Neural progenitor cell (in vitro differentiated cells): ENCODE data around the gene PLCB1.

Experiments
- CTCF ChIP-seq: fragments of 200-600 bp; sonication (generic); IDR thresholded peaks from 2 replicates; pipeline ENCODE4 v1.5.1; 2017; ENCODE audit warnings: antibody characterized with exemption, mild to moderate bottlenecking
- EZH2 ChIP-seq: fragments of 200-600 bp; sonication (generic); IDR thresholded peaks from 2 replicates; pipeline ENCODE4 v1.6.1; 2017; ENCODE audit warnings: antibody characterized with exemption, mild to moderate bottlenecking, moderate library complexity

DNA sequence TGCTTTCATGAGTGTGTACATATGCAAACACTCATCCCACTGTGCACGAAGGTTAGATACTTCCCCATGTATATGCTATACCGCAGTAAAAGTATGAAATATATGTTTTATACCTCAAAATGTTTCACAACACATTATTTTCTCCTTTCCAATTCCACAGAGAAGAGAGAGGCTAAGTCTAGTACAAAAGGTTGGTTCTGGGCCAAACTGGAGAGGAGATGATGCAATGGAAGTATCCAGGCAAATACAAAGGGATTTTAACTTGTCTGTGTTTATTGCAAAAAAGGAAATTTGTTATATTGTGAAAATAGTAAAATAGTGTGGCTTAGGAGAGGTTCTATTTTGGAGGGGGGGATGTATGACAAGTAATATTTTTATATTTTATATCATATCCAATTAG lies 112.6 kb downstream of the PLCB1 start:
- TF ChIP-seq CTCF (no peak), EZH2 (no peak)
